Spleen (tissue), 7 donors: ENCODE measurements around the gene SEPTIN2.

ENCODE experiments used
- POLR2A ChIP-seq, 3 donors: fragments of 450-650 bp; IDR thresholded peaks; one replicate each; pipeline ENCODE4 v1.5.1; 2017; ENCODE audit warnings: antibody characterized with exemption in 3 of 3, mild to moderate bottlenecking in 1 of 3
- POLR2AphosphoS5 ChIP-seq, 3 donors: sonication (generic); formaldehyde crosslinking; IDR thresholded peaks; one replicate each; pipeline ENCODE4 v1.5.1; 2017; ENCODE audit warnings: antibody characterized with exemption in 3 of 3
- TF ChIP-seq, protein P1 (sequence below), 11 experiments: fragments of 200-600 bp in 7 of 11; fragments of 450-650 bp in 4 of 11; sonication (generic) in 4 of 11; IDR thresholded peaks in 8 of 11; conservative IDR thresholded peaks in 3 of 11; 1 replicate in 7 of 11; 2 replicates in 4 of 11; pipeline versions ENCODE4 v1.4.0 to v1.8.0; 2016 to 2021; ENCODE audit warnings: antibody characterized with exemption in 11 of 11, inconsistent platforms in 4 of 11, mild to moderate bottlenecking in 1 of 11
- donor health status: DM: no; HTN: no; CAD: no; lungs with moderate emphysema.
- donor health status: DM: no; HTN: no; CAD: no.
- donor health status: DM: no; HTN: no; CAD: no.

DNA sequence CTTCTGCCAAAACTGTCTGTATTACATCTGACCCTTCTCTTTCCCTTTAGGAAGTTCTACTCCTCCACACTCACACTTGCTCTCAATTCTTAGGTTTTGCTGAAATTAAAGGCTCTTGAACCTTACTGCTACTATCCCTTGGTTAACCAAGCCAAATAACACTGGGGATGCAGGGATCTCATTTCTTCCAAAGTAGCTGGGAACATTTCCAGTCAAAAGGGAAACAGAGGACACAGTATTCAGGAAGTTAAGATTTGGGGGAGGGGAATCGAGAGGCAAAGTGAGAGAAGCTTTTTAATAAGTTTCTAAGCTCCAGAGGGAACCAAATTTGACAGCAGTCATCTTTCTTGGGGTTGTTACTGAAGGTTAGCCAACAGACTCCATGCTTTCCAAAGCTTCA is 6.2 kb downstream of the SEPTIN2 start:
- TF ChIP-seq POLR2AphosphoS5 (IDR thresholded peaks at IDR 0.05) (no peak), POLR2A (IDR thresholded peaks at IDR 0.05) (no peak)
- TF ChIP-seq, protein P1, sequence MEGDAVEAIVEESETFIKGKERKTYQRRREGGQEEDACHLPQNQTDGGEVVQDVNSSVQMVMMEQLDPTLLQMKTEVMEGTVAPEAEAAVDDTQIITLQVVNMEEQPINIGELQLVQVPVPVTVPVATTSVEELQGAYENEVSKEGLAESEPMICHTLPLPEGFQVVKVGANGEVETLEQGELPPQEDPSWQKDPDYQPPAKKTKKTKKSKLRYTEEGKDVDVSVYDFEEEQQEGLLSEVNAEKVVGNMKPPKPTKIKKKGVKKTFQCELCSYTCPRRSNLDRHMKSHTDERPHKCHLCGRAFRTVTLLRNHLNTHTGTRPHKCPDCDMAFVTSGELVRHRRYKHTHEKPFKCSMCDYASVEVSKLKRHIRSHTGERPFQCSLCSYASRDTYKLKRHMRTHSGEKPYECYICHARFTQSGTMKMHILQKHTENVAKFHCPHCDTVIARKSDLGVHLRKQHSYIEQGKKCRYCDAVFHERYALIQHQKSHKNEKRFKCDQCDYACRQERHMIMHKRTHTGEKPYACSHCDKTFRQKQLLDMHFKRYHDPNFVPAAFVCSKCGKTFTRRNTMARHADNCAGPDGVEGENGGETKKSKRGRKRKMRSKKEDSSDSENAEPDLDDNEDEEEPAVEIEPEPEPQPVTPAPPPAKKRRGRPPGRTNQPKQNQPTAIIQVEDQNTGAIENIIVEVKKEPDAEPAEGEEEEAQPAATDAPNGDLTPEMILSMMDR (IDR thresholded peaks at IDR 0.05 in 8 of 11, conservative IDR thresholded peaks at IDR 0.05 in 3 of 11), result no peak
